ENCODE measurements around the gene ALG5.

ALG5 gene

DNA sequence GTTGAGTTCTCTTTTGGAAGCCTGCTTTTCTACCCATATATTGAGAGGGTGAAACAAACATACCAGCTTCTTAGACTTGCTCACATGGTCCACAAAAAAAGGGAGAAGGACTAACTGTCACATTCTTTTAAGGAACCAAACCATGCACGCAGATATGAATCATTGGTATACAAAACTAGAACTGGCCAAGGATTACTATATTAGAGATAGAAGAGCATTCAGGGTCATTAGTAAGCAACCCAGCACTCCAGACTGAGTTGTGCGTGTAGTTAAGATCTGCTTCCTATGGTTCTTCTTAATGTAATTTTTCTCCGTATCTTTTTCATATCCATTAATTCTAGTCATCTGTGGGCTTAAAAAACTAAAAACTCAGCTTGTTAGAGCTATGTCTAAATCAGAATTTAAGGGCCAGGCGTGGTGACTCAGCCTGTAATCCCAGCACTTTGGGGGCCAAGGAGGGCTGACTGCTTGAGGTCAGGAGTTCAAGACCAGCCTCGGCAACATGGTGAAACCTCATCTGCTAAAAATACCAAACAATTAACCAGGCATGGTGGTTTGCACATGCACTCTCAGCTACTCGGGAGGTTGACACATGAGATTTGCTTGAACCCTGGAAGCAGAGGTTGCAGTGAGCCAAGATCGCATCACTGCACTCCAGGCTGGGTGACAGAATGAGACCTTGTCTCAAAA, 19.6 kb downstream of the ALG5 start:
- DNase-seq (ENCODE audit: low read depth in 2 of 2): no peak

DNA sequence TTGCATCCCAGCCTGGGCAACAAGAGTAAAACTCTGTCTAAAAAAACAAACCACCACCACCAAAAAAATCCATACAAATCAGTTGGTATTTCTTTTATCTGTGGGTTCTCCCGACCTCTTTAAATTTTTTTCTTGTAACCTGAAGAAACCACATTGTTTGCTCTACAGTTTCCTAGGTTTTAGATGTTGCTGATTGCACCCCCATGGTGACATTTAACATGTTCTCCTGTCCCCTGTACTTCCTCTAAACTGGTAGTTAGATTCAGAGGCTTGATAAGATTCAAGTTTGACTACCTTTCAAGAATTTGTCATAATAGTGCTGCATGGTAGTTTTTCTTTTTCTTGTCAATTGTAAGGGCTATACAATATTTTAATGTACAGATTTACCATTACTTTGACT, 24.0 kb downstream of the ALG5 start:
- DNase-seq (ENCODE audit: low read depth in 2 of 2): no peak

DNA sequence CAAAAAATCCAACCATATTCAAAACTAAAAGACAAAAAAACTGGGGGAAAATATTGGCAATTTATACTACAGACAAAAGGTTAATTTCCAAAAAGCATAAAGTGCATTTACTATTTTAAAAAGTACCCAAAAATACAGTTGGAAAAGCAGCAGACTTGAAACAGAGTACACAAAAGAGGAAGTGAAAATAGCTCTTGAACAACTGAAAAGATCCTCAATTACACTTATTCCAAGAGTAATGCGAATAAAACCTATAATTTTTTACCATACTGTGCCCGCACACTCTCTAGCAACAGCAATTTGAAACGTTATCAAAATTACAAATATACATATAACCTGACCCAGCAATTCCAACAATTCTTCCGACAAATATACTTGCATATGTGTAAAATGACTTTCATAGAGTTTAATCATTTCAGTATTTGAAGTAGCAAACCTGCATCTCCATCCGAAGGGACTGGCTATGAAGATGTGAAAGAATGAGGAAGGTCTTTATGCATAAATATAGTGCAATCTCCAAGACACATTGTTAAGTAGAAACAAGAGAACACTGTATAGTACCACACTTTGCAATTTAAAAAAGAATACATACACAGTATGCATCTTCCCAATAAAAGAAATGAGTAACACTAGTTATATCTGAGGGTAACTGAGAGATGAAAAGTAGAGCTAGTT, 25.4 kb downstream of the ALG5 start:
- DNase-seq (ENCODE audit: low read depth in 2 of 2): no peak

DNA sequence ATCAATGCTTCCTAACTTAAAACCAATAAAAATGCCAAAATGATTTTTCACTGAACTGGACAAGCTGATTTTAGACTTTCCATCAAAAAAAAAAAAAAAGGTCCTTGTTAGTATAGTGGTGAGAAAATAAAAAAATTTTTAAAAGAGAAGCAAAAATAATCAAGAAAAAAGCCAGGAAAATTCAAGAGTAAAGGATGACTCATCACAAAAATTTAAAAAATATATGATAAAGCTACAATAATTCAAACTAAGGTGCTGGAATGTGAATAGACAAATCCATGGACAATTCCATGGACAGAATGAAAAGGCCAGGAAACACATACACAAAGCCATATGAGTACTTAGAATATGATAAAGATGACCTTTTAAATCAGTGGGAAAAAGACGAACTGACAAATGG, 26.1 kb downstream of the ALG5 start:
- no peak for DNase-seq (ENCODE audit: low read depth in 2 of 2)

DNA sequence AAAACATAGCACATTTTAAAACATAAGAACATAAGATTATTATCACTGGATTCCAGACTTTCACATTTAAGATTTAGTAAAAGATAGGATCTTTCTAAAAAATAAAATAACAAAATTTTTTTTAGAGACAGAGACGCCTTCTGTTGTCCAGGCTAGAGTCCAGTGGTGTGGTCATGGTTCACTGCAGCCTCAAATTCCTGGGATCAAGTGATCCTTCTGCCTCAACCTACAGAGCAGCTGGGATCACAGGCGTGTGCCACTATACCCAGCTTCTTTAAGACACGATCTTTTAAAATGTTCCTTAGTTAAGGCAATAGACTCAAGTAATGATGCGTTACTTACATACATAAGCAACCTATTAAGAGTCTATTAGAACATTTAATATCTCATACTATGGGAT, 32.7 kb downstream of the ALG5 start:
- DNase-seq (ENCODE audit: low read depth in 2 of 2): no peak

DNA sequence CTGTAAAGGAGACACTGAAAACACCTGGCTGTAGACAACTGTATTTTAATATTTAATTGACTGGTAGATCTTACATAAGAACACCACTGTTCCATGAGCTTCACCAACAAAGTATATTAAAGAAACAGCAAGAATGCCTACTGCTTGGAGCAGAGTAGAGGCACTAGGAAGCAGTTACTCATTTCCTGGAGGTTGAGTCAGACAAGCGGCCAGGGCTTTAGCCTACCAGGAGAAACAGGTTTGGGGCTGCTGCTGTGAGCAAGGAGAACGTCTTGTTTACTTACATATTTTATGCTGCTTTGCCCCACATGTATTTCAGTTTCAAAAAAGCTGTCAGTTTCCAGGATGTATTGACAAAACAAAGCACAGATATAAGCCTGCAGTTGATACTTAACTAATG, 33.4 kb downstream of the ALG5 start:
- DNase-seq (ENCODE audit: low read depth in 2 of 2): no peak

DNA sequence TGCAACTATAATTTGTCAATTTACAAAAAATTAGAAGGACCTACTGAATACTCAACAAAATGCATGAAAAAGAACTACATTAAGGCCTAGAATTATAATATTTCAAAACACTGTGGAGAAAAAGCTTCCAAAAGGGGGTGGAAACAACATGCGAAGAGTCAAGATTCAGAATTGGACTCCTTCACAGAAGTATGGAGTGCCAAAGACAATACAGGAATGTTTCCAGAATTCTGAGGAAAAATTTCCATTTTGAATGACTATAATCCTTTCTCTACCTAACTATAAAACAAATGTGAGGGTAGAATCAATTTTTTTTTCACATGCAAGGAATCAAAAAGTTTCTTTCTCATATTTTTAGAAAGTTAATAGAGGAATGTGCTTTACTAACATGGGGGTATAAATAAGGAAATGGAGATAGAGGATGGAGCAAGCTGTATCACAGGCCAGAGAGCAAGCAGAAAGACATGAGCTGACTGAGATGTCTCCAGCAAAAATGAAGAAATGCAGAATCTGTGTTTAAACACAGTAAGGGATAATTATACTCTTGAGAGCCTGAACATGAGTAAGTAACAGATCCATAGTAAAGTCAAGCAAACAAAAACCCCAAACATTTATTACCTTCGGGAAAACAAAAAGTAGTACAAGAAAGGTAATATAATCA, 39.6 kb downstream of the ALG5 start:
- no peak for DNase-seq (ENCODE audit: low read depth in 2 of 2)

GRCh38 chr13:36954542-36954941, 44.6 kb downstream of the ALG5 start:
- DNase-seq (ENCODE audit: low read depth in 2 of 2): no peak

DNA sequence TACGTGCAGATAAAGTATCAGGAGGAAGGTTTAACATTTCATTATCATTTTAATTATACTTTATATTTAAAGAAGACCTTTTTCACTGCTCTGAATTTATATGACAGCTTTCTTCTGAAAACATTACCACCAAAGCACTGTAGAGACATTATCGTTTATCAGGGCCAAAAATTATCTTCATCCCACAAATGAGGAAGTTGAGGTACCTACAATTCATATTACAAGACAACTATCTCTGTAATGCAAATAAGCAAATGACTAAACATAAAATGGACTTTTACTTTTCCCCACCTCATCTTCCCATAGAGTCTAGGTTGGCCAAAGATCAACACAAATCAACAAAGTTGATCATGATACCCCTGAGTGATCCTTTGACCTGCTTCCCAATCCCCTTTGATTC, 48.2 kb downstream of the ALG5 start:
- DNase-seq (ENCODE audit: low read depth in 2 of 2): no peak

DNA sequence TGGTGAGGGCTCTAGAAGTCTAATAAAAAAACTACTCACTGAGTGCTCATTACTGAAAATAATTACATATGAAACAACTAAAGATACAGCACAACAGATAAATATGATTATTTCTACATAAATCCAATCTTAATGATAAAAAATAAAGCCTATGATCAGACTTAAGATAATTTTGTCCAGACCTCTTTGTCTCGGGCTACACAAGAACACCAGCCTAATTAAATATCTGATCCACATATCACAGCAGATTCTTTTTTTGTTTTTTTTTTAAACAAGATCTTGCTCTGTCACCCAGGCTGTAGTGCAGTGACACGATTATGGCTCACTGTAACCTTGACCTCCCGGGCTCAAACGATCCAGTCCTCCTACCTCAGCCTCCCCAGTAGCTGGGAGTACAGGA, 48.8 kb downstream of the ALG5 start:
- no peak for DNase-seq (ENCODE audit: low read depth in 2 of 2)

- no peak for DNase-seq (ENCODE audit: low read depth in 2 of 2)
Measured at GRCh38 chr13:36945078-36945477, 54.1 kb downstream of the ALG5 start.

DNA sequence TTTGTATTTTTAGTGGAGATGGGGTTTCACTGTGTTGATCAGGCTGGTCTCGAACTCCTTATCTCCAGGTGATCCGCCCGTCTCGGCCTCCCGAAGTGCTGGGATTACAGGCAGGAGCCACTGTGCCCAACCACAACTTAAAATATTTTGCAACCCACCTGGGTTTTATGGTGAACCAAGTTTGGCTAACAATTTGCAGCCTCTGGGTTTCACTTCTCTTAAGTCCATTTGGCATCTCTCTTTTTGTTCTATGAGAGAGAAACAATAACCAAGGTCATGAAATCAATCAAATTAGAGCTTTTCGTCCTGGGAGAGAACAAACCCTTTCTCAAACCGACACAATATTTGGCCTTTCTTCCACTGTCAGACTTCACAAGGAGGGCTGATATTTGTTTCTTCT, 73.5 kb downstream of the ALG5 start:
- DNase-seq (ENCODE audit: low read depth in 2 of 2): no peak

DNA sequence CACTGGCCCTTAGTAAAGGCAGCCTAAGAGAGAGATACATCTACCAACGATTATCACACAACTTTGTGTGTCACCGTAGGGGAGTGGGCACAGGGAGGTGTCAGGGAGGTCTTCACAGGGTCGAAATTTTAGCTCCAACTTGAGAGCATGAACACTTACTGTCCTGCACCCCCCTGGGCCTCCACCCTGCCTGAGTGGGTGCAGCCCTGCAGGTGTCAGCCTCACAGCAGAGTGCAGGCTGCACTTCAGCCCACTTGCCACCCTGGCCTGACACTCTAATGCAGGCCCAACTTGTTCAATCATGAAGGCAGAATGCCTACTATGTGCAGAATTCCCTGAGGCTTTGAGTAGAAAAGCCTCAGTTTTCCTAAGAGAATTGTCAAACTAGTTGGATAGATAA, 75.1 kb downstream of the ALG5 start:
- DNase-seq (ENCODE audit: low read depth in 2 of 2): no peak

- DNase-seq (ENCODE audit: low read depth in 2 of 2): no peak
Measured at GRCh38 chr13:36921631-36922301, 77.4 kb downstream of the ALG5 start.

DNA sequence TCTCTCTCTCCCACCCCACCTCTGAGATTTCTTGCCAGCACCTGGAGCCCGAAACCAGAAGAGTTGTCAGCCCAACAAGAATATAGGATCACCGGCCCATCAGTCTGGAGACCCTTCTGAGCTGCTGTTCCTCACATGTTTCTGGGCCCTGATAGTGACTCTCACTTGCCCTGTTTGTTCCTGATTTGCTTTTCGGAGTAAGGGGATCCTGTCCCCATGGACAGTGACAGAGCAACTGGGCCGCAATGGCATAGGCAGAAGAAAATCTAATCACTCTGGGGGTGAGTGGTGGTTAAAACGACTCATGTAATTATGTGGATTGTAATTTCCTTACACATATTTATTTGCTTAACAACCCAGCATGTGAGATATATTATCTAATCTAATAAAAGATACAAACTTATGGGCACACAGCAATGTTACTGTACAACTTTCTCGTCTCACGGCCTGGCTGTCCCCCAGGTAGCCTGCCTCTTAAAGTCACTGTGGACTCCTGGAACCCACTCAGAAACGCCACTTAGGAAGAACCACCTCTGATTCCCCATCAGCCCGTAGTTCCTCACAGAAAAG, 78.4 kb downstream of the ALG5 start:
- DNase-seq (ENCODE audit: low read depth in 2 of 2): no peak

DNA sequence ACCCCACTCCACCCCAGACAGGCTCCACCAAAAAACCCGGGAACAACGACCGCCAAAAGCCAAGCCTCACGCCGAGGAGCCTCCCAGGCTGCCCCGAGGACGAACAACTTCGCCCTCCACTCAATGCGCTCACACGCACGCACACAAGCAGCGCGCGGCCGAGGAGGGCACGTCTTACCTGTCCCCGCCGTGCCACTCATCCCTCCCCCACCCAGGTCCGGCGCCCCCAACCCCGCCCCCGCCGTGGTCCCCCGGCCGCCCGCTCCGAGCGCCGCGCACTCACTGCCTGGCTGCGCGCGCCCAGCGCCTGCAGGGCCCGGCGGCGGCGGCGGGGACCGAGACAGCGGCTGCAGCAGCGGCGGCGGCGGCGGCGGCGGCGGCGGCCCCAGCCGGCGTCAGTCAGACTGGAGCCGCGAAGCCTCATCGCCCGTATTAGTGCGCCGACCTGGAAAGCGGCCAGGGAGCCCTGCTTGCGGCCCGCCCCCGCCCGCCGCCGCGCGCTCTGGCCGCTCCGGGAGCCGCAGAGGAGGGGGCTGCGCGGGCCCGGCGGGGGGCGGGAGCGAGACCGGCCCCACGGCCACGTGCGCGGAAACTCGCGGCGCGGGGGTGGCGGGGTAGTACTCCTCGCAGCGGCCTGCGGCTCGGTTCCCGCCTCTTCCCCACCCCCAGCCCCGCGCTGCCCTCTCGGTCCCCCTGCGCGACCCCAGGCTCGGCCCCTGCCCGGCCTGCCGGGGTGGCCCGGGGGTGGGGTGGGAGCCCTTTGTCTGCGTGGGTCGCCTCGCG, 79.1 kb downstream of the ALG5 start, which contains the start of gene SMAD9:
TSS of gene SMAD9 (minus strand) at position 406 of the 783 bp plus-strand sequence. CDS start 40,549 bp downstream, outside the sequence.
- no peak for DNase-seq (ENCODE audit: low read depth in 2 of 2)

DNA sequence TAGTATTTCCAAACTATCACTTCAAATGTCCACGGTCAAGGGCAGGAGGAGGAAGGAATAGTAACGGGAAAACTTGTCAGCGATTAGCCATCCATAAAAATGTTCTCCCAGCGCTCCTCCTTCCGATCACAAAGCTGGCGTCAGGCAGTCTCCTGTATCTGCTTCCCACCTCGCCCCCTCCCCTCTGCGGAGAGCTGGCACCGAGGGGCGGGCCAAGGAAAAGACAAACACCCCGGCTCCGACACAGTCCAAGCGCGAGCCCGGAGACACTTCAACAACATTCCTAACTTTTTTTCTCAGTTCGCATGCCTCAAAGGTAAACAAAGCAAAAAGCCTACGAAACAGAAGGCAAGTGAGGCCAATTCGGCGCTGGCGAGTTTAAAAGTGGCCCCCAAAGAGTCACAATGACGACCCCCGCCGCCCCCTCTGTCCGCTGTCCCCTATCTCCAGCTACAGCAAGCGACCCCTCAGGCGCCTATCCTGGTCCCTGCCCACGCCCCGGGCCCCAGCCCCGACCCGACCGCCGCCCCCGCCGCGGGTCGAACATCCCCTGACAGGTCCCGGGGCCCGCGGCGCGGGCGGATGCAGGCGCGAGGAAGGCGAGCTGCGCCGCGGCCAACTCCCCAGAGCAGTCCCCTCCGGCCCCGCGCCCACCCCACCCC, 79.8 kb downstream of the ALG5 start:
- no peak for DNase-seq (ENCODE audit: low read depth in 2 of 2)

DNA sequence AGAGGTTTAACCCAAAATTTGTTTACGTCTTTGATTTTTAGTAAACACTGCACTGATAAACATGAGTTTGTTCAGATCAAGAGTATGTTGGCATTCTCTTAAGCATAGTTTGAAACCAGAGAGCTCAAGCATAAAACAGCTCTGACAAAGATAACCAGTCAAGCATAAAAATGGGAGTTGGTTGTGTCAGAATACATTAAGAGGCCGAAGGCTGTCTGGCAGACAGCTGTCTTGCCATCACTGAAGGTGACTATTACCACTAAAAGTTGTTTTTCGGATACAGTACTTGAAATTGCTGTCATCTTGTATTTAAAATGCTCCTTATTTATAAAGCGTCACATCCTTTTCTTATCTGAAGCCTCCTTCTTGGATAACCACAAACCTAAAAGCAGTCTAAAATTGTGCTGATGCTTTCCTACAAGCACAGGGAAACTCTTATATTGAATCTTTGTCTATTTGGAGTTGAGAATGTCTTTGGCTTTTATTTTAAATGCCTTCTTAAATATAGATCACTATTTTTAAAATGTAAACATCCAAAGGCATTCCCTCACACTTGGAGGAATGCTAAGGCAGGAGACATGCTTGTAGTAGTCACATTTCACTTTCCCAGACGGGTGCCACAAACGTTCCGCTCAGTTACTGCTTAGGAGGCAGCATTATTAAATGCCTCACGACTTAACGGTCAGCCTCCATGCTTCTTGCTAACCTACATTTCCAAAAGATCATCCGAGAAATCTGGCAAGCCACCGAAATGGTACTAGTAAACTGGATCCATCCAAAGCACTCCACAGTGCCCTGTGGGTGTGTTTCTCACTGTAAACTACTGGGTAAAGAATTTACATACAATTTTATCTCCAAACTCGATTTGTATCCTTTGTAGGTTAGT, 80.7 kb downstream of the ALG5 start:
- no peak for DNase-seq (ENCODE audit: low read depth in 2 of 2)

DNA sequence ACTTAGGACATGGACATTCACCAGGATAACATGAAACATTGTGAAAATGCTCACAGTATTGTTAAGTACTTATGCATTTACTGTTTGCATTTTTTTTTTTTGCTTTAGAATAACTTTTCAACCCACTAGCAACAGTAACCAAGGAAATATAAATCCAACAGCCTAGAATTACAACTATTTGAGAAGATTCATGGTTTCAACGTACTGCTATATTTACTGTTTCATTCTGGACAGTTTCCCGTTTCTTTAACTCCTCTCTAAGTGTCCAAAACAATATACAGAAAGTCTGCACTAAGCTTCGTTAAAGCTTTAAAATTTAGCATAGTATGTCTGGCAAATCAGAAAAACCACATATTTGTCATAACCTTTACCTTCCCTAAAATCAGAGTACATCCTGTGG, 81.8 kb downstream of the ALG5 start:
- no peak for DNase-seq (ENCODE audit: low read depth in 2 of 2)

Measured in activated CD4-positive, alpha-beta T cell treated with anti-CD3 and anti-CD28 coated beads for 24 hours (primary cell).